Lung (tissue), 12 donors: ENCODE results near the gene PHLPP1. TPM values are rescaled to one million over a fixed set of nuclear protein-coding genes. Genes with fewer than 3 reads are reported as not detected.

Experiments used
- ATAC-seq: fragments of 200-7000 bp; cut with Tn5 transposase; one replicate; pipeline ENCODE4 v1.9.1; 2020; ENCODE audit warnings: moderate number of reproducible peaks; ENCODE audit not compliant: insufficient read depth, low FRiP score
- DNase-seq, 3 donors: peaks; one replicate each; pipeline ENCODE4 v3.0.0-alpha.2; 2013 to 2017
- H3K27ac ChIP-seq, 2 donors: one replicate each; pipeline ENCODE4 v1.5.1; 2013; ENCODE audit warnings: mild to moderate bottlenecking in 2 of 2, moderate library complexity in 2 of 2, control low read depth in 1 of 2, inconsistent platforms in 1 of 2, low read depth in 1 of 2, low read length in 1 of 2
- H3K27me3 ChIP-seq, 3 donors: one replicate each; pipeline ENCODE4 v1.5.1; 2013; ENCODE audit warnings: low read length in 2 of 3; ENCODE audit not compliant: control insufficient read depth in 3 of 3, insufficient read depth in 3 of 3
- H3K36me3 ChIP-seq, 4 donors: one replicate each; pipeline ENCODE4 v1.5.1; 2013; ENCODE audit warnings: low read length in 4 of 4, mild to moderate bottlenecking in 1 of 4, moderate library complexity in 1 of 4; ENCODE audit not compliant: control insufficient read depth in 4 of 4, insufficient read depth in 4 of 4
- H3K4me1 ChIP-seq, 5 donors: one replicate each; pipeline ENCODE4 v1.5.1; 2013; ENCODE audit warnings: low read length in 5 of 5, mild to moderate bottlenecking in 2 of 5, moderate library complexity in 1 of 5; ENCODE audit not compliant: control insufficient read depth in 5 of 5, insufficient read depth in 5 of 5
- H3K4me3 ChIP-seq: one replicate; pipeline ENCODE4 v1.5.1; 2013; ENCODE audit warnings: mild to moderate bottlenecking, control low read depth, moderate library complexity
- H3K9ac ChIP-seq, 2 donors: one replicate each; pipeline ENCODE4 v1.5.1; 2013; ENCODE audit warnings: low read length in 2 of 2, control low read depth in 1 of 2; ENCODE audit not compliant: insufficient read depth in 1 of 2
- H3K9me3 ChIP-seq, 4 donors: one replicate each; pipeline ENCODE4 v1.5.1; 2013; ENCODE audit warnings: low read length in 3 of 4, mild to moderate bottlenecking in 1 of 4, moderate library complexity in 1 of 4; ENCODE audit not compliant: control insufficient read depth in 4 of 4, insufficient read depth in 3 of 4
- WGBS, 2 donors: extraction: QIAGEN DNeasy Blood & Tissue Kit; methylation state at CpG; one replicate each; pipeline ENCODE4 v1.1.7; 2013; 5-methylcytosine and 5-hydroxymethylcytosine counted together
- polyA plus RNA-seq, 2 donors: library from polyadenylated mRNA; stranded (reverse); fragments of 200-250 nt; gene quantifications; one replicate each; pipeline ENCODE4 v1.2.1, GENCODE V29; 2013
- total RNA-seq, 2 donors: library from RNA; depleted of rRNA in 1 of 2; stranded (reverse); fragments of >200 nt in 1 of 2; gene quantifications; one replicate each; pipeline ENCODE4 v1.2.1, GENCODE V29; 2014 to 2021
- TF ChIP-seq, protein P1 (sequence below): IDR thresholded peaks from 2 replicates; pipeline ENCODE4 v1.5.1; 2012; ENCODE audit warnings: mild to moderate bottlenecking; ENCODE audit errors: control extremely low read depth, extremely low read depth
- donor health status: control.
- donor health status: control.
- donor health status: Bipolar disorder and iron deficiency.
- donor health status: healthy.
- donor health status: DM: yes; HTN: yes; CAD: no.

PHLPP1 gene
- total and polyA plus RNA-seq, 4 donors, result 2.3 to 29.2 (median 7.9) TPM

DNA sequence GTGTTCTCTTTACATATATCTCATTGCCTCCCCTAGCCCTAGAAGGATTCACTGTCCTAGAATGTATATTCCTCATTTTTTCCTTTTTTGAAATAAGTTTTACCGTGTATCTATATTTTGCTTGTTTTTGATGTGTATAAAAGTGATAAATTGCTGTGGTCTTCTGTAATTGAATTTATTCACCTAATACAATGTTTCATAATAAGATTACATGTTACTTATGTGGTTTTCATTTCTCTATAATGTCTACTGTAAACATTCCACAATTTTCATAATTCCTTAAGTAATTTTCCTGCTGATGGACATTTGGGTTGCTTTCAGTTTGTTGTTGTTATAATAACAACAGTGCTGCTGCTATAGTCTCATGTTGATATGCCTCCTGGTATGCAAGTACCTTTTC, 118.2 kb downstream of the PHLPP1 start:
- Histone ChIP-seq H3K36me3 (no peaks in the 10 kb centered on the region), H3K27ac (no peak overlapping the region), H3K4me3 (no peak overlapping the region), H3K9ac (no peak overlapping the region), H3K27me3 (no peaks in the 10 kb centered on the region), H3K9me3 (no peaks in the 10 kb centered on the region), H3K4me1 (peaks cover 0 to 3% (median 0%) of the 10 kb centered on the region in 5 donors)
- 93 to 98% methylated on average over 1 of the region's 1 CpG for WGBS, 2 donors
- TF ChIP-seq, protein P1, sequence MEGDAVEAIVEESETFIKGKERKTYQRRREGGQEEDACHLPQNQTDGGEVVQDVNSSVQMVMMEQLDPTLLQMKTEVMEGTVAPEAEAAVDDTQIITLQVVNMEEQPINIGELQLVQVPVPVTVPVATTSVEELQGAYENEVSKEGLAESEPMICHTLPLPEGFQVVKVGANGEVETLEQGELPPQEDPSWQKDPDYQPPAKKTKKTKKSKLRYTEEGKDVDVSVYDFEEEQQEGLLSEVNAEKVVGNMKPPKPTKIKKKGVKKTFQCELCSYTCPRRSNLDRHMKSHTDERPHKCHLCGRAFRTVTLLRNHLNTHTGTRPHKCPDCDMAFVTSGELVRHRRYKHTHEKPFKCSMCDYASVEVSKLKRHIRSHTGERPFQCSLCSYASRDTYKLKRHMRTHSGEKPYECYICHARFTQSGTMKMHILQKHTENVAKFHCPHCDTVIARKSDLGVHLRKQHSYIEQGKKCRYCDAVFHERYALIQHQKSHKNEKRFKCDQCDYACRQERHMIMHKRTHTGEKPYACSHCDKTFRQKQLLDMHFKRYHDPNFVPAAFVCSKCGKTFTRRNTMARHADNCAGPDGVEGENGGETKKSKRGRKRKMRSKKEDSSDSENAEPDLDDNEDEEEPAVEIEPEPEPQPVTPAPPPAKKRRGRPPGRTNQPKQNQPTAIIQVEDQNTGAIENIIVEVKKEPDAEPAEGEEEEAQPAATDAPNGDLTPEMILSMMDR, result no peak
- ATAC-seq (no peak), DNase-seq (no peak)

DNA sequence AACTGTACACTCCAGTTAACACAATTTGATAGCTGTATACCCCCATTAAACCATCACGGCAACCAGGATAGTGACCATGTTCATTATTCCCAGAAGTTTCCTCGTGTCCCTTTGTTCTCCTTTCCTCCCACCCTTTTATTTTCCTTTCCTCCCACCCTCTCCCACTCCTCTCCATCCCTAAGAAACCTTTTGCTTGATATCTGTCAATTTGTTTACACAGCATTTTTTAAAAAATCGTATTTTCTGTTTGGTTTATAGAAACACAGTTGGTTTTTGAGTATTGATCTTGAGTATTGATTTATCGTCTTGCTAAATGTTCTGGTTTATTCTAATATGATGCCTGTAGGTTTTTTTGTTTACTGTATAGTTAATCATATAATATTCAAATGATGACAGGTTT, 119.4 kb downstream of the PHLPP1 start:
- Histone ChIP-seq H3K27ac (no peak overlapping the region), H3K36me3 (no peaks in the 10 kb centered on the region), H3K4me1 (peaks cover 0 to 5% (median 0%) of the 10 kb centered on the region in 5 donors), H3K4me3 (no peak overlapping the region), H3K9ac (no peak overlapping the region), H3K27me3 (no peaks in the 10 kb centered on the region), H3K9me3 (no peaks in the 10 kb centered on the region)
- WGBS, 2 donors, result 61 to 65% methylated on average over 4 of the region's 4 CpGs
- ATAC-seq (no peak), DNase-seq (no peak)
- TF ChIP-seq, protein P1, result no peak

DNA sequence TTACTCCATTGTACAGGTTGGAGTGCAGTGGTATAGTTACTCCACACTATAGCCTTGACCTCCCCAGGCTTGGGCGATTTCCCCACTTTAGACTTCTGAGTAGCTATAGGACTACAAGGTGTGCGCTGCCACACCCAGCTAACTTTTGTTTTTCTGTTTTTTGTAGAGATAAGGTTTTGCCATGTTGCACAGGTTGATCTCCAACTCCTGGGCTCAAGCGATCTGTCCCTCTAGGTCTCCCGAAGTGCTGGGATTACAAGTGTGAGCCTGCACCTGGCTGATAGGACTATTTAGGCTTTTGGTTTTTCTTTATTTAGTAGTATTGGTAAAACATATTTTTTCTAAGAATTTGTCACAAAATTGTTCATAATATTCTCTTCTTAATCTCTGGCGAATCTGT, 121.7 kb downstream of the PHLPP1 start:
- no peak overlapping the region for H3K4me3 ChIP-seq
- H3K27me3 ChIP-seq, result no peaks in the 10 kb centered on the region
- H3K9me3 ChIP-seq, result no peaks in the 10 kb centered on the region
- TF ChIP-seq, protein P1, result no peak
- H3K4me1 ChIP-seq, result peaks cover 0 to 5% (median 0%) of the 10 kb centered on the region in 5 donors
- H3K27ac ChIP-seq, result no peak overlapping the region
- 97 to 98% methylated on average over 5 of the region's 5 CpGs for WGBS, 2 donors
- no peak for DNase-seq
- H3K9ac ChIP-seq, result no peak overlapping the region
- no peak for ATAC-seq
- no peaks in the 10 kb centered on the region for H3K36me3 ChIP-seq

DNA sequence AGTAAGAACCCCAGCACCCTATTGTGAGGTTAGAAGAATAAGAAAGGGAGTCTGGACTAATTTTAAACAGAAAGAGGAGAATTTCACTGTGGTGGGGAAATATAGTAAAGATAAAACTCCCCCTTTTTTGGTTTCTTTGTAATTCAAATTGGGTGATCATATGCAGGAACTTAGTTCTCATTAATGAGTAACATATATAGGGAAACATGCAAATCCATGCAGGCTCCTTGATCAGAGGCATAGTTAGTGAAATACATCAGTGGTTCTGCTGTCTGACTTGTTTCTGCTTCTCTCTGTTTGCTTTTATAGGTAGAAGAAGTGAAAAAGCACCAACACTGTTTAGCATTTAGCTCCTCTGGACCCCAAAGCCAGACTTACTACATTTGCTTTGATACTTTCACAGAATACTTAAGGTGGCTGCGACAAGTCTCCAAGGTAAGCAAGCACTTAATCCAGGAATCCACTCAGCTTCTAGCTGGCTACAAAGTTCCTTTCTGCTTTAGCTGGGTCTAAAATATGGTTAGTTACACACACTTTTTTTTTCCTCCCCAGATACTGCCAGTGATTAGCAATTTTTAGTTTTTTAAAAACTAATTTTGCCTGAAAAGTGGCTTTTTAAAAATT, 123.2 kb downstream of the PHLPP1 start:
- Histone ChIP-seq H3K27ac (no peak overlapping the region), H3K36me3 (no peaks in the 10 kb centered on the region), H3K9me3 (no peaks in the 10 kb centered on the region), H3K9ac (no peak overlapping the region), H3K27me3 (no peaks in the 10 kb centered on the region), H3K4me1 (peaks cover 0 to 2% (median 0%) of the 10 kb centered on the region in 5 donors), H3K4me3 (no peak overlapping the region)
- TF ChIP-seq, protein P1, result no peak
- ATAC-seq (no peak), DNase-seq (peak in 2 of 3 donors; percentile 29 to 70)
- WGBS, 2 donors, result 77 to 87% methylated on average over 1 of the region's 1 CpG
